GM12878 (cell line): ENCODE measurements around the gene MRPL16. TPM values are rescaled to one million over a fixed set of nuclear protein-coding genes. Genes with fewer than 3 reads are reported as not detected.

Experiments
- ATAC-seq: fragments of 200-7000 bp; cut with Tn5 transposase; 3 replicates; pipeline ENCODE4 v1.9.1; 2020; ENCODE audit warnings: mild to moderate bottlenecking, moderate library complexity
- BruUV-seq: library from RNA; stranded (reverse); fragments of 400-500 nt; replicated peaks from 2 replicates; lab custom pipeline; 2021; lab: Mats Ljungman, UMichigan
- CTCF ChIA-PET: fragments of 300-600 bp; sonication (Branson Sonifier 250); formaldehyde crosslinking; extraction: SDS; loops from one replicate; lab custom pipeline; 2021; ENCODE audit warnings: inconsistent platforms; lab: Yijun Ruan, JAX
- POLR2A ChIA-PET: fragments of 350-600 bp; formaldehyde crosslinking; extraction: SDS; loops from one replicate; lab custom pipeline; 2021; ENCODE audit warnings: inconsistent platforms; lab: Charles Lee
- RAD21 ChIA-PET: fragments of 300-600 bp; sonication (Branson Sonifier 250); formaldehyde crosslinking; loops from one replicate; lab custom pipeline; 2023; ENCODE audit warnings: antibody characterized with exemption; ENCODE audit not compliant: unreplicated experiment; lab: Charles Lee
- SMC1A ChIA-PET: fragments of 300-600 bp; sonication (Branson Sonifier 250); formaldehyde crosslinking; loops from one replicate; lab custom pipeline; 2023; ENCODE audit not compliant: unreplicated experiment, uncharacterized antibody; lab: Charles Lee
- DNase-seq: peaks from one replicate; pipeline ENCODE4 v3.0.0-alpha.2; 2011; ENCODE audit warnings: low read depth, low spot score
- FAIRE-seq: peaks from 3 replicates; lab custom pipeline; 2011; peaks lifted over from hg19 to GRCh38; lab: Jason Lieb, UNC
- H2AFZ ChIP-seq: 2 replicates; pipeline ENCODE4 v1.6.0; 2011; ENCODE audit warnings: low read depth, low read length, control low read depth; ENCODE audit not compliant: control insufficient read depth
- H3K27ac ChIP-seq: 2 replicates; pipeline ENCODE4 v1.5.1; 2011; ENCODE audit warnings: control low read depth; ENCODE audit not compliant: control insufficient read depth, insufficient read depth
- H3K27me3 ChIP-seq, 2 experiments: replicated peaks in 1 of 2; 2 replicates each; pipeline versions ENCODE4 v1.6.0 to v1.6.1; 2011; ENCODE audit warnings: low read length in 1 of 2; ENCODE audit not compliant: control insufficient read depth in 2 of 2, insufficient read depth in 2 of 2
- H3K36me3 ChIP-seq, 2 experiments: 2 replicates each; pipeline ENCODE4 v1.5.1; 2011; ENCODE audit warnings: low read length in 1 of 2; ENCODE audit not compliant: control insufficient read depth in 2 of 2, insufficient read depth in 2 of 2
- H3K4me1 ChIP-seq: 2 replicates; pipeline ENCODE4 v1.6.1; 2011; ENCODE audit warnings: mild to moderate bottlenecking, low read length, moderate library complexity, mixed read lengths; ENCODE audit not compliant: control insufficient read depth, insufficient read depth
- H3K4me2 ChIP-seq: 2 replicates; pipeline ENCODE4 v1.6.0; 2011; ENCODE audit warnings: control low read depth; ENCODE audit not compliant: control insufficient read depth, insufficient read depth
- H3K4me3 ChIP-seq: fragments of 200-600 bp; sonication (generic); 2 replicates; pipeline ENCODE4 v1.5.1; 2016
- H3K79me2 ChIP-seq: 2 replicates; pipeline ENCODE4 v1.6.0; 2011; ENCODE audit warnings: low read length; ENCODE audit not compliant: control insufficient read depth, insufficient read depth
- H3K9ac ChIP-seq: 2 replicates; pipeline ENCODE4 v1.8.0; 2011; ENCODE audit warnings: low read length, control low read depth, mixed read lengths; ENCODE audit not compliant: control insufficient read depth, insufficient read depth
- H3K9me3 ChIP-seq: replicated peaks from 3 replicates; pipeline ENCODE4 v1.5.1; 2011; ENCODE audit warnings: mild to moderate bottlenecking, low read length; ENCODE audit not compliant: control insufficient read depth, insufficient read depth
- H4K20me1 ChIP-seq: 2 replicates; pipeline ENCODE4 v1.6.0; 2011; ENCODE audit not compliant: control insufficient read depth, insufficient read depth
- ASH2L ChIP-seq: fragments of 300-600, 200-600 bp; sonication (generic); IDR thresholded peaks from 2 replicates; pipeline ENCODE4 v1.6.1; 2017; ENCODE audit warnings: low read depth, mild to moderate bottlenecking, borderline replicate concordance
- CUX1 ChIP-seq: IDR thresholded peaks from 2 replicates; pipeline ENCODE4 v1.6.1; 2012; ENCODE audit warnings: improper control_type of control experiment, low read depth, low read length; ENCODE audit not compliant: insufficient replicate concordance
- EP300 ChIP-seq, 2 experiments: fragments of 150-350 bp in 1 of 2; IDR thresholded peaks; 2 replicates each; pipeline ENCODE4 v1.6.1; 2011 to 2012; ENCODE audit warnings: low read depth in 2 of 2, low read length in 2 of 2, borderline replicate concordance in 1 of 2, improper control_type of control experiment in 1 of 2, inconsistent platforms in 1 of 2; ENCODE audit not compliant: control insufficient read depth in 1 of 2
- NFIC ChIP-seq: IDR thresholded peaks from 2 replicates; pipeline ENCODE4 v1.6.1; 2012; ENCODE audit warnings: low read depth, mild to moderate bottlenecking, inconsistent platforms, low read length, moderate library complexity
- PML ChIP-seq: IDR thresholded peaks from 2 replicates; pipeline ENCODE4 v1.6.1; 2012; ENCODE audit warnings: low read length, inconsistent platforms
- STAT1 ChIP-seq: fragments of 450-650 bp; conservative IDR thresholded peaks from 2 replicates; pipeline ENCODE4 v1.6.1; 2014; ENCODE audit warnings: antibody characterized with exemption, mild to moderate bottlenecking
- WGBS: methylation state at CpG from one replicate; pipeline ENCODE4 v1.1.6; 2016; ENCODE audit warnings: low lambda C conversion rate; ENCODE audit not compliant: insufficient replicate concordance, insufficient coverage; ENCODE audit errors: missing lambda C conversion rate; 5-methylcytosine and 5-hydroxymethylcytosine counted together
- in situ Hi-C: fragments of 300-500 bp; cut with MboI; formaldehyde crosslinking; loops from 9 replicates; pipeline ENCODE4 v1.14.3; 2018; ENCODE audit warnings: mixed read lengths
- intact Hi-C: fragments of 100-400 bp; cut with micrococcal nuclease; formaldehyde crosslinking; loops from one replicate; pipeline ENCODE4 v1.14.2; 2022; ENCODE audit not compliant: unreplicated experiment
- polyA plus RNA-seq, 11 experiments: library from polyadenylated mRNA; depleted of rRNA in 4 of 11; unstranded in 6 of 11; stranded (reverse) in 5 of 11; fragments of >200 nt; fragmentation: Nextera tagmentation in 4 of 11; fragmentation: Illumina TruSeq in 1 of 11; extraction: Ambion mirVana in 4 of 11; extraction: Trizol in 1 of 11; gene quantifications; 1 replicate in 1 of 11; 2 replicates in 10 of 11; pipeline versions ENCODE4 v1.2.1 to v1.2.3, GENCODE V29; 2011 to 2016; ENCODE audit warnings: inconsistent platforms in 2 of 11, missing spikeins in 2 of 11, low read depth in 1 of 11
- total RNA-seq, 4 experiments: library from RNA; depleted of rRNA in 3 of 4; stranded (reverse); fragments of >200 nt in 3 of 4; fragmentation: Illumina TruSeq in 1 of 4; extraction: Trizol in 1 of 4; gene quantifications; 2 replicates each; pipeline versions ENCODE4 v1.2.1 to v1.2.3, GENCODE V29; 2013 to 2021

Gene MRPL16
- total and polyA plus RNA-seq, 10 of the 15 experiments (the other 5 are each of a cell fraction or from before 2014, with no cell fraction given) = 38.2 to 167 (median 106) TPM

GRCh38 chr11:59769111-59769510, 41.5 kb downstream of the MRPL16 start:
- Histone ChIP-seq H2AFZ (no peak overlapping the region), H4K20me1 (no peaks in the 10 kb centered on the region), H3K79me2 (no peaks in the 10 kb centered on the region), H3K9me3 (no peaks in the 10 kb centered on the region), H3K4me1 (peaks cover 5% of the 10 kb centered on the region), H3K27ac (no peak overlapping the region), H3K9ac (no peak overlapping the region), H3K36me3 (no peaks in the 10 kb centered on the region), H3K4me3 (no peak overlapping the region), H3K27me3 (no peaks in the 10 kb centered on the region; a peak in 1 of 4 replicates), H3K4me2 (no peak overlapping the region)
- TF ChIP-seq EP300 (IDR thresholded peaks at IDR 0.05; ENCODE audit: borderline replicate concordance in 1 of 2, control insufficient read depth in 1 of 2, low read depth in 2 of 2, low read length in 2 of 2) = no peak
- TF ChIP-seq ASH2L = no peak
- no peak for TF ChIP-seq STAT1
- TF ChIP-seq NFIC = no peak
- no peak for TF ChIP-seq CUX1
- TF ChIP-seq PML = no peak
- WGBS = 38% methylated on average over 7 of the region's 7 CpGs
- BruUV-seq = no TSS peak
- ATAC-seq = no peak
- RAD21 ChIA-PET = no interaction called here
- intact Hi-C loops = no loop called here
- CTCF ChIA-PET = interaction anchor here (2.8 kb wide), 1 partner anchor 32 kb away, joined by 7 read pairs; no protein-coding TSS in a partner anchor
- SMC1A ChIA-PET = no interaction called here
- in situ Hi-C loops = no loop called here
- no peak for DNase-seq
- FAIRE-seq = no peak
- POLR2A ChIA-PET = no interaction called here
